Endothelial cell (in vitro differentiated cells): Measurements from ENCODE around the gene ACLY. TPM values are rescaled to one million over a fixed set of nuclear protein-coding genes. Genes with fewer than 3 reads are reported as not detected.

ENCODE experiments used
- DNase-seq: peaks from one replicate; pipeline ENCODE4 v3.0.0; 2021; ENCODE audit warnings: low spot score
- H3K27ac Mint-ChIP-seq: one replicate; pipeline ENCODE4 v1.8.0; 2021; ENCODE audit warnings: mixed read lengths, inconsistent platforms; ENCODE audit not compliant: unreplicated experiment
- H3K27me3 Mint-ChIP-seq: one replicate; pipeline ENCODE4 v1.8.0; 2021; ENCODE audit warnings: mild to moderate bottlenecking, moderate library complexity, mixed read lengths, inconsistent platforms; ENCODE audit not compliant: unreplicated experiment
- H3K36me3 Mint-ChIP-seq: one replicate; pipeline ENCODE4 v1.8.0; 2021; ENCODE audit warnings: mild to moderate bottlenecking, low read depth, mixed read lengths, inconsistent platforms; ENCODE audit not compliant: unreplicated experiment
- H3K4me1 Mint-ChIP-seq: one replicate; pipeline ENCODE4 v1.8.0; 2021; ENCODE audit warnings: mild to moderate bottlenecking, mixed read lengths, inconsistent platforms; ENCODE audit not compliant: unreplicated experiment
- H3K4me3 Mint-ChIP-seq: one replicate; pipeline ENCODE4 v1.8.0; 2021; ENCODE audit warnings: mild to moderate bottlenecking, mixed read lengths, inconsistent platforms; ENCODE audit not compliant: unreplicated experiment
- H3K9me3 Mint-ChIP-seq: one replicate; pipeline ENCODE4 v1.8.0; 2021; ENCODE audit warnings: mixed read lengths, inconsistent platforms; ENCODE audit not compliant: unreplicated experiment
- total RNA-seq: library from RNA; stranded (reverse); fragmentation: NEBNext Ultra II Directional; extraction: Animal tissue kit (Norgen Biotek cat#: 25700); gene quantifications from one replicate; pipeline ENCODE4 v1.2.1, GENCODE V29; 2021; ENCODE audit not compliant: unreplicated experiment
- TF ChIP-seq, protein P1 (sequence below): fragments of 200-600 bp; sonication (generic); IDR thresholded peaks from one replicate; pipeline ENCODE4 v1.5.0; 2021; ENCODE audit warnings: antibody characterized with exemption; ENCODE audit not compliant: unreplicated experiment

Gene ACLY
- total RNA-seq, 1 donor from 2014 or later: 376 TPM

- Mint-ChIP-seq H3K27ac (no peak overlapping the region), H3K27me3 (peaks cover 4% of the 10 kb centered on the region), H3K36me3 (peaks cover 4% of the 10 kb centered on the region), H3K4me3 (peak overlapping the region; percentile 18), H3K9me3 (no peaks in the 10 kb centered on the region), H3K4me1 (no peaks in the 10 kb centered on the region)
- TF ChIP-seq, protein P1, sequence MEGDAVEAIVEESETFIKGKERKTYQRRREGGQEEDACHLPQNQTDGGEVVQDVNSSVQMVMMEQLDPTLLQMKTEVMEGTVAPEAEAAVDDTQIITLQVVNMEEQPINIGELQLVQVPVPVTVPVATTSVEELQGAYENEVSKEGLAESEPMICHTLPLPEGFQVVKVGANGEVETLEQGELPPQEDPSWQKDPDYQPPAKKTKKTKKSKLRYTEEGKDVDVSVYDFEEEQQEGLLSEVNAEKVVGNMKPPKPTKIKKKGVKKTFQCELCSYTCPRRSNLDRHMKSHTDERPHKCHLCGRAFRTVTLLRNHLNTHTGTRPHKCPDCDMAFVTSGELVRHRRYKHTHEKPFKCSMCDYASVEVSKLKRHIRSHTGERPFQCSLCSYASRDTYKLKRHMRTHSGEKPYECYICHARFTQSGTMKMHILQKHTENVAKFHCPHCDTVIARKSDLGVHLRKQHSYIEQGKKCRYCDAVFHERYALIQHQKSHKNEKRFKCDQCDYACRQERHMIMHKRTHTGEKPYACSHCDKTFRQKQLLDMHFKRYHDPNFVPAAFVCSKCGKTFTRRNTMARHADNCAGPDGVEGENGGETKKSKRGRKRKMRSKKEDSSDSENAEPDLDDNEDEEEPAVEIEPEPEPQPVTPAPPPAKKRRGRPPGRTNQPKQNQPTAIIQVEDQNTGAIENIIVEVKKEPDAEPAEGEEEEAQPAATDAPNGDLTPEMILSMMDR: no peak
- DNase-seq: no peak
Observed at GRCh38 chr17:41825175-41825845, 93.4 kb downstream of the ACLY start.

DNA sequence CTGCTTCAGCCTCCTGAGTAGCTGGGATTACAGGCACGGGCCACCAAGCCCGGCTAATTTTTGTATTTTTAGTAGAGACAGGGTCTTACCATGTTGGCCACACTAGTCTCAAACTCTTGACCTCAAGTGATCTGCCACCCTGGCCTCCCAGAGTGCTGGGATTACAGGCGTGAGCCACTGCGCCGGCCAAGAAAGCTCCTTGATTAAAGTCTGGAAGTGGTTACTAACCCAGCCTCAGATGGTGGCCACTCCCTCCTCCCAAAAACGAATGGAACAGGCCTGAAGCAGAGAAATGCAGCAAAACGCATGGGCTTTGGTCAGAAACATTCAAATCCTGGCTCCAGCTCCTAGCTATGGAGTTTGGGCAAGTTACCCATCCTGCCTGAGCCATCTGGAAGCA lies 94.7 kb downstream of the ACLY start:
- H3K27ac Mint-ChIP-seq: no peak overlapping the region

GRCh38 chr17:41823580-41823979 lies 95.2 kb downstream of the ACLY start:
- DNase-seq: no peak
- TF ChIP-seq, protein P1: no peak
- Mint-ChIP-seq H3K4me3 (no peak overlapping the region), H3K4me1 (no peaks in the 10 kb centered on the region), H3K9me3 (no peaks in the 10 kb centered on the region), H3K27me3 (peaks cover 4% of the 10 kb centered on the region), H3K36me3 (no peaks in the 10 kb centered on the region), H3K27ac (no peak overlapping the region)

More for the DNA sequence above, 94.7 kb downstream of the ACLY start:
- no peak for DNase-seq
- Mint-ChIP-seq H3K36me3 (no peaks in the 10 kb centered on the region), H3K4me1 (no peaks in the 10 kb centered on the region), H3K9me3 (no peaks in the 10 kb centered on the region), H3K27me3 (peaks cover 4% of the 10 kb centered on the region), H3K4me3 (no peak overlapping the region)
- TF ChIP-seq, protein P1: no peak

DNA sequence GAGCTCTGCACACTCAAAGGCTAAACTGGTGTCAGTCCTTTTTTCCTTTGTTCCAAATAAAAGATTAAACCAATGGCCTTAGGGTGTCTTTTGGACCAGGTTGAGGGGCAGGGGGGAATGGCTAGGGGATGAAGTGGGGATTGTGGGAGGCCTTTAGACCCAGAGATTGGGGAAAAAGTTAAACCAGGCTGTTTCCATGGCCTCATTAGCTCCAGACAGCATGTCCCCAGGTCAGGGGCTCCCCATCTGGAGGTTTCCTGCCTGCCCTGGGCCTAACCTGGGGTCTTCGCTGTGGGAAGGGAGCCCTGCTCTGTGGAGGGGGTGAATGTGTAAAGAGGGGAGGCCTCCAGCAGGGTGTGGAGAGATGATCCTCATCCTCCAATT lies 95.6 kb downstream of the ACLY start:
- Mint-ChIP-seq H3K9me3 (no peaks in the 10 kb centered on the region), H3K27me3 (peaks cover 4% of the 10 kb centered on the region), H3K27ac (no peak overlapping the region), H3K36me3 (peaks cover 3% of the 10 kb centered on the region), H3K4me3 (no peak overlapping the region), H3K4me1 (no peaks in the 10 kb centered on the region)
- TF ChIP-seq, protein P1: no peak
- DNase-seq: no peak
